Activated T-cell treated with anti-CD3 and anti-CD28 coated beads, Interleukin-2, amount 50 U/mL, for 72 hours (primary cell): ENCODE measurements around the gene TMEM233. TPM values are rescaled to one million over a fixed set of nuclear protein-coding genes. Genes with fewer than 3 reads are reported as not detected.

Experiments
- ATAC-seq, 2 donors: fragments of 150-1000 bp; cut with Tn5 transposase; replicated peaks in 1 of 2; 2 replicates each; pipeline ENCODE4 v1.10.0; 2021; ENCODE audit warnings: moderate library complexity in 2 of 2, mild to moderate bottlenecking in 1 of 2
- DNase-seq, 2 donors: peaks; one replicate each; pipeline ENCODE4 v3.0.0; 2021 to 2022; ENCODE audit warnings: mixed read lengths in 1 of 2
- H3K27ac Mint-ChIP-seq: one replicate; pipeline ENCODE4 v1.8.0; 2022; ENCODE audit warnings: mild to moderate bottlenecking, moderate library complexity, mixed read lengths
- H3K27me3 Mint-ChIP-seq: one replicate; pipeline ENCODE4 v1.8.0; 2022; ENCODE audit warnings: low read depth, mixed read lengths
- H3K36me3 Mint-ChIP-seq, 2 donors: one replicate each; pipeline ENCODE4 v1.8.0; 2022; ENCODE audit warnings: mixed read lengths in 2 of 2, mild to moderate bottlenecking in 1 of 2; ENCODE audit not compliant: insufficient read depth in 2 of 2
- H3K4me1 Mint-ChIP-seq: one replicate; pipeline ENCODE4 v1.8.0; 2022; ENCODE audit warnings: low read depth, mixed read lengths
- H3K4me3 Mint-ChIP-seq, 2 donors: one replicate each; pipeline ENCODE4 v1.8.0; 2022; ENCODE audit warnings: mild to moderate bottlenecking in 2 of 2, mixed read lengths in 2 of 2, moderate library complexity in 2 of 2
- H3K9me3 Mint-ChIP-seq, 2 donors: one replicate each; pipeline ENCODE4 v1.8.0; 2022; ENCODE audit warnings: mixed read lengths in 2 of 2
- total RNA-seq, 2 donors: library from RNA; stranded (reverse); gene quantifications; one replicate each; pipeline ENCODE4 v1.2.3, GENCODE V29; 2022

TMEM233 gene
- total RNA-seq, 2 donors from 2014 or later, result not detected

DNA sequence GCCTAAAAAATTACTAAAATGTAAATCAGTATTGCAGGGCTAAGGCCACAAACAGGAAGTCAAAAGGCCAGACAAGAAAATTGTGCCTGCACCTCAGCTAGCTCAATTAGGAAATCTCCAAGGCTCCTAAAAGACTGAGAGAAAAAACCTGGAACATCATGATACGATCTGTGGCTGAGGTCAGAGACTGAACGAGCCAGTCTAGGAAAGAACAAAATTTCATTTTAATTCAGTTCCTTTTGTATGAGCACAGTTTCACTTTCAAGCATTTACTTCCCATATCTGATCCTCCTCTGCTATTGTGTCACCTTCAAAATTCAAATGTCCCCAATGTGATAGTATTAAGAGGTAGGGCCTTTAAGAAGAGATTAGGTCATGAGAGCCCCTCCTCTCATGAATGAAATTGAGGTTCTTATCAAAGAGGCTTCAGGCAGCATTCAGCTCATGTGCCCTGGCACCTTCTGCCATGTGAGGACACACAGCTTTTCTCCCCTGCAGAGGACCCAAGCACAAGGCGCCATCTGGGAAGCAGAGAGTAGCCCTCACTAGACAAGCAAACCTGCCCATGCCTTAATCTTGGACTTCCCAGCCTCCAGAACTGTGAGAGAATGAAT lies 89.2 kb downstream of the TMEM233 start:
- H3K4me1 Mint-ChIP-seq, result peaks cover 17% of the 10 kb centered on the region
- ATAC-seq, result peak in 1 of 2 donors; percentile 40

DNA sequence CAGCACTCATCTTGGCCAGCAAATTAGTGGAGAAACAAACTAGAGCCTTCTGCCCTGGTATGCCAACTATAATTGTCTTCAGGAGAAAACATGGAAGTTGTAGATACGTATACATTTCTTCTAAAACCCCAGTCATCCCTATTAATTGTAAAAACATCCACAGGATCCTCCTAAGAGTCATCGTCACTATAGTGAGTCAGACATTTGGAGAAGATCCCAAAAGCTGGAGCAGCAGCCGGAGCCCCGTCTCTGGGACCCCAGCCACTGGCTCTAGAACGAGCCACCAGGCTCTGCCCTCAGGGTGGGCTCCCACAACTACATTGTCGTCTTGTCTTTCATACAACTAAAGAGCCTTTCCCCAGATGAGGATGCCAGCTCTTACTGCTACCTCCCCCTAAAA lies 89.8 kb downstream of the TMEM233 start:
- H3K9me3 Mint-ChIP-seq, result no peaks in the 10 kb centered on the region
- peaks cover 17% of the 10 kb centered on the region for H3K4me1 Mint-ChIP-seq
- H3K36me3 Mint-ChIP-seq, result peaks cover 4 to 9% of the 10 kb centered on the region in 2 donors
- no peaks in the 10 kb centered on the region for H3K27me3 Mint-ChIP-seq
- H3K4me3 Mint-ChIP-seq, result no peak overlapping the region
- DNase-seq, result no peak
- ATAC-seq, result no peak
- no peak overlapping the region for H3K27ac Mint-ChIP-seq

More for the DNA sequence above, 89.2 kb downstream of the TMEM233 start:
- no peak overlapping the region for H3K4me3 Mint-ChIP-seq
- peak overlapping the region; percentile 89 for H3K27ac Mint-ChIP-seq
- H3K27me3 Mint-ChIP-seq, result no peaks in the 10 kb centered on the region
- DNase-seq, result no peak
- H3K9me3 Mint-ChIP-seq, result no peaks in the 10 kb centered on the region
- peaks cover 4 to 15% of the 10 kb centered on the region in 2 donors for H3K36me3 Mint-ChIP-seq

DNA sequence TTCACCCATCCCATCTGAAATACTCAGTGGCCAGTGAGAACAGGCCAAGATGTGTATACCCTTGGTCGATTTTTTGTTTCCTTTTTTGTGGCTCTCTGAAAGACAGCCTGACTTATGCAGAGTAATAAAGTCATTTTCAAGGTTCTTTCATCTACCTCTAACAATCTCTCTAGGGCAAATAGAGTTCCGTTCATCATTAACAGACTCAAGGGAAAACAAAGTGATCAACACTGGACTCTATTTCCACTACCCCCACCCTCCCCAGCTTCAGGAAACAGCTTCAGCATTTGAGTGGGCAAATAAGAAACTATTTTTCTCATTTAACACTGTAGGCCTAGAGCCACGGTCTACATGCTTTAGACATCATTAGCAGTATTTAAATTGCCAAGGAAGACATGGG lies 90.2 kb downstream of the TMEM233 start:
- Mint-ChIP-seq H3K36me3 (peaks cover 3 to 6% of the 10 kb centered on the region in 2 donors), H3K9me3 (no peaks in the 10 kb centered on the region), H3K27me3 (no peaks in the 10 kb centered on the region), H3K27ac (no peak overlapping the region), H3K4me3 (no peak overlapping the region), H3K4me1 (peaks cover 17% of the 10 kb centered on the region)
- DNase-seq (no peak), ATAC-seq (no peak)

DNA sequence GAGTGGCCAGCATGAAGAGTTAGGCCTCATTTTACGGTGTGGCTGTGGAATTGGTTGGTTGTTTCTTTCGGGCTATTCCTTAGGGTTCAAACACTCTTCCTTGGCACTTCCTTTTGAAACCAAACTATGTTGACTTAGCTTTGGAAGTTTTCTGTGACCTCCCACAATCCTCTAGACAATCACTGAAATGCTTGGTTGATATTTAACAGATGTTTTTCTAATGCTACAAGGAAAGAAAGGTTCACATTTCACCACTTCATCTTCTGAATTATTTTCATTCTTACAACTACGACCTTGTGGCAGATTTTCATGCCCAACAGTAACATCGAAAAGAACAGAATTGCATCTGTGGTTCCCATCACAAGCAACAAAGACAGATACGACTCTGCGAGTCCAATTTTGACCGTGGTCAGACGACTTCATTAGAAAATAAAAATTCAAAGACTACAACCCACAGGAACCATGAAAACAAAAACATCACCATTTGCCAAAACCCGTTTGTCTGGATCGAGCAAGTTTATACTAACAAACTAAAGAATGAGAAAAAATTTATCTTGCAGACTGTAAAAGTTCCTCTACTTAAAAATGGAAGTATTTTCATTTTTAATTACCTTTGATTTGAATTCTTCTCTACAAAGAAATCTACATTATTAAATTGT lies 91.3 kb downstream of the TMEM233 start:
- no peak overlapping the region for H3K4me3 Mint-ChIP-seq
- no peak overlapping the region for H3K27ac Mint-ChIP-seq
- no peaks in the 10 kb centered on the region for H3K27me3 Mint-ChIP-seq
- H3K4me1 Mint-ChIP-seq, result peaks cover 17% of the 10 kb centered on the region
- H3K9me3 Mint-ChIP-seq, result no peaks in the 10 kb centered on the region
- ATAC-seq (no peak), DNase-seq (no peak)
- H3K36me3 Mint-ChIP-seq, result peaks cover 3 to 4% of the 10 kb centered on the region in 2 donors

DNA sequence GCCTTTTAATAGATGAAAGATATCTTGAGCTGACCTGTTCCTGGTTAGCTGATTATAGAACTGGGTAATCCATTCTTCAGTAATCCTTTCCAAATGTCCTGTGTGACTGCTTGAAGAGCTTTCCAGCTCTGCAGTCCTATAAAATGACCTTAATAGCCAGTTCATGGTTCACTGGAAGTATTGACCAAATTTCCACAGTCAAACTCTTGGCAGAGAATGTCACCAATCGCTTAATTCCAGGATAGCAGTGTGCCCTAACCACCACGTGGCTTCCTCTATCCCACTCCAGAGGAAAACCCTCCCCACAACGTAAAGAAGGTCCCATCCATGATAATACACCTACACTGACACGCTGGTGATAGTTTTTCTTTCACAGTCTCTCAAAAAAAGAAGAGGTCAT lies 91.8 kb downstream of the TMEM233 start:
- Mint-ChIP-seq H3K4me3 (no peak overlapping the region), H3K4me1 (peaks cover 17% of the 10 kb centered on the region), H3K36me3 (peaks cover 2 to 3% of the 10 kb centered on the region in 2 donors), H3K9me3 (no peaks in the 10 kb centered on the region), H3K27ac (peak overlapping the region; percentile 23), H3K27me3 (no peaks in the 10 kb centered on the region)
- DNase-seq (no peak), ATAC-seq (no peak)

DNA sequence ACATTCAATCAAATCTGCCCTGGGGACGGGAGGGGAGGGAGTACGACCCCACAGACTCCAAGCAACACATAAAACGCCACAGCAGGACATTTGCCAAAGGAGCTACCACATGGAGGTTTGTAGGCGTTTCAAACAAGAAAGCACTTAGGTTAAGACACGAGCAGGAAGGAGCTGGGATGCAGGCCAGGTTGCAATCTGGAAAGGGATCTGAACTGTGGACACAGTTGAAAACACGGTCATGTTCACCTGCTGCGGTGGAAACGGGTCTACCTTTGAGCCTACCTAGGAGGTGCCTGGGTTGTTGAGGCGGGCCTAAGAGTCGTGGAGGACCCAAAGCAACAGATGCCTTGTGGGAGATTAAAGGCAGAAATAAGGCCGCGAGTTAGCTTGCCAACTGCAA lies 92.8 kb downstream of the TMEM233 start:
- H3K27me3 Mint-ChIP-seq, result no peaks in the 10 kb centered on the region
- no peak overlapping the region for H3K4me3 Mint-ChIP-seq
- H3K9me3 Mint-ChIP-seq, result no peaks in the 10 kb centered on the region
- H3K36me3 Mint-ChIP-seq, result peaks cover 2 to 3% of the 10 kb centered on the region in 2 donors
- peaks cover 17% of the 10 kb centered on the region for H3K4me1 Mint-ChIP-seq
- no peak overlapping the region for H3K27ac Mint-ChIP-seq
- ATAC-seq (no peak), DNase-seq (no peak)

DNA sequence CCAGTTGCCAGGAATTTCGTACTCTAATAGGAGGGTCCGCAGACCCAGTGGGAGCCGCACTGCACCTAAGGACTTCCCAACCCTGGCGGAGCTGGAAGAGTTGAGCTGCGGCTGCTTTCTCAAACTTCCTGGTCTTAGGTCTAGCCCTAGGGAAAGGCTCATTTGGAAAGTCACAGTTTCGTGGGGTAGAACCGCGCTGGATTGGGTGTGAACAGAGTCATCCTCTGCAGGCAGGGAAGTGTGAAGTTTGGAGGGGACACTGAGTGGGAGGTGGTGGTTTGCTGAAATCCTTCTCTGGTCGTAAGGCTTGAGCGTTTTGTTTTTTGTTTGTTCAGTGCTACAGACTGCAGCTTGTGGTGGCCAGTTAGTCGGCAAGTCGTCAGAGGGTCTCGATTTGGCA lies 93.2 kb downstream of the TMEM233 start:
- no peak for DNase-seq
- Mint-ChIP-seq H3K4me1 (peaks cover 13% of the 10 kb centered on the region), H3K4me3 (no peak overlapping the region), H3K27me3 (no peaks in the 10 kb centered on the region), H3K27ac (no peak overlapping the region), H3K36me3 (peaks cover 2 to 3% of the 10 kb centered on the region in 2 donors), H3K9me3 (no peaks in the 10 kb centered on the region)
- ATAC-seq, result no peak

DNA sequence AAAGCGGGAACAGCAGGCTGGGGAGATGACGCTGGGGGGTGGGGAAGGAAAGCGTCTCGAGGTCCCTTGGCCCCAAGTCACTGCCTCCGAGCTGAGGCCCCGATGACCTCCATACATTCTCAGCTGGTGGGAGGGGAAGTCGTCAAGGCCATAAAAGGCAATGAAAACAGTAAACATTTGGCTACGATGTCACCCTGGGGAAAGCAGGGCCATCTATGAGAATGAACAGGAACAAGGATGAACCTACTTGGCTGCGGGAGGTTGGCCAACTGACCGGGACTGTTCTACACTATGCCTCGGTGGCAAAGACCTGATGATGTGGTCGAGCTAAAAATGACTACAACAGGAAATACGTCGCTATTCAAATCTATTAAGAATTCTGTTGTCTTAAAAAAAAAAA lies 93.8 kb downstream of the TMEM233 start:
- Mint-ChIP-seq H3K9me3 (no peaks in the 10 kb centered on the region), H3K27ac (no peak overlapping the region), H3K4me3 (no peak overlapping the region), H3K4me1 (peaks cover 6% of the 10 kb centered on the region), H3K36me3 (peaks cover 2 to 3% of the 10 kb centered on the region in 2 donors), H3K27me3 (no peaks in the 10 kb centered on the region)
- DNase-seq (no peak), ATAC-seq (no peak)

DNA sequence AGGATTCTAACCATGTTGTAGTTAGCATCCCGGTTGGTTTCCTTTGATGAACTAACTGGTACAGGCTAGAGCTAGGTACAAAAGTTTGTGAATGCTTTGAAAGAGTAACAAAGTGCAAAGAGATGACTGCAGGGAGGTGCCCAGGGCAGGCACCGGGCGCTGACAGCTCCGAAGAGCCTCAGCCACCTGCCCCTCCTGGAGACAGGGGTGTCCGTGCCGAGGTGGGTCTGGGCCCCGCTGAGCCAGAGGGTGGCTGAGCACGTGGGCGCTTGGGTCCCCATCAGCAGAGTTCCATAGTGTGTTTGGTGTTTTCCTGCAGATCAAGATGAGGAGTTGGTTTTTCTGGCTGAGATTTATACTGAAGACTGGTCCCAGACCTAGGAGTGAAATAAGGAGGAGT lies 94.3 kb downstream of the TMEM233 start:
- Mint-ChIP-seq H3K27me3 (no peaks in the 10 kb centered on the region), H3K27ac (no peak overlapping the region), H3K4me1 (peaks cover 2% of the 10 kb centered on the region)

DNA sequence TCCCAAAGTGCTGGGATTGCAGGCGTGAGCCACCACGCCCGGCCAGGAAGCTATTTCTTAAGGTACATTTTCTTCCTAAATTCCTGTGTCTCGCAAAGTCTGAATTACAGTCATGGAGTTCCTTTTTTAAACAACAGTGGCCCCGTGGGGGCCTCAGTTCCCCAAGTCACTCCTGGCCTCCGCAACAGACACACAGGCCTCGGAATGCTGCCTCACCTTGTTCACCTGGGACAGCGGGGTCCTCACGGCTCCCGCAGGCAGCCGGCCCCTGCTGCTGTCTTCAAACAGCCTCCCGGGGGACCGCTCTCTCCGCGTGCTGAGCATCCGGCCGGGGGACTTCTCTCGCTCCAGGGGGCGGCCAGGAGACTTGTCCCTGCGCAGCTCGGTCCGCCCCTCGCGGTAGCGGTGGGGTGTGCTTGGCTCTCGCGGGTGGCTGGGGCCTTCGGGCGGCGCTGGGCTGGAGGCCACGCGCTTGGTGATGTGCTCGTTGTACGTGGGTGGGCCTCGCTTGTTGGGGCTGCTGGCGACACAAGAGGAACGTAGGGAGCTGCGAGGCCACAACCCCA lies 96.4 kb downstream of the TMEM233 start:
- no peak overlapping the region for H3K27ac Mint-ChIP-seq
- ATAC-seq (no peak), DNase-seq (no peak)
- H3K9me3 Mint-ChIP-seq, result no peaks in the 10 kb centered on the region
- no peaks in the 10 kb centered on the region for H3K4me1 Mint-ChIP-seq
- no peak overlapping the region for H3K4me3 Mint-ChIP-seq
- peaks cover 2 to 3% of the 10 kb centered on the region in 2 donors for H3K36me3 Mint-ChIP-seq
- no peaks in the 10 kb centered on the region for H3K27me3 Mint-ChIP-seq

More for the DNA sequence above, 94.3 kb downstream of the TMEM233 start:
- ATAC-seq (no peak), DNase-seq (no peak)
- no peak overlapping the region for H3K4me3 Mint-ChIP-seq
- peaks cover 2 to 3% of the 10 kb centered on the region in 2 donors for H3K36me3 Mint-ChIP-seq
- H3K9me3 Mint-ChIP-seq, result no peaks in the 10 kb centered on the region

DNA sequence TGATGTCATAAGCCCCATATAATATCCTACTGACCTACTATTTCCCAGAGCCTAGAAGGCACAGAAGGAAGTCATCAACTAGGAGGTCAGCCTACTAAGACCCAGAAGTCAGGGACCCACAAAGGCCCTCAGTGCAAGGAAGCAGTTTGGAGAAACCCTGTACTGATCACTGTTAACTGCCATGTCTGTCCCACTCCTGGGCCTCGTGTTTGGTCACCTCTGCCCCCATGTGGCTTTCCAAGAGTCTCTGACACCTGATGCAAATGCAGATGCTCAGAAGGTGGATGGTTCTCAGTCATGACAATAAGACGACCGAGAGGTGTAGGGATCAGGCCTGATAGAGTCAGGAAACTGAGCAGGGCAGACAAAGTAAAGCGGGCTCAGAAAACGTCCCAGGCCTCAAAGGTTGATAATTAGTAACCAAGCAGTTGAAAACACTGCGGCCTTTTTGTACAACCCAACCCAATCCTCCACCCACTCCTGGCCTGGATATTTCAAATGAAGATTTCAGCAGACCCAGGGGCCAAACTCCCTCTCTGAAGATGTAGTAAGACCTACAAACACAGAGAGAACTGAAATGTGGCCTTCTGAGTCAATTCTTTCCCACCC lies 97.7 kb downstream of the TMEM233 start:
- peaks cover 2 to 3% of the 10 kb centered on the region in 2 donors for H3K36me3 Mint-ChIP-seq
- H3K27me3 Mint-ChIP-seq, result no peaks in the 10 kb centered on the region

DNA sequence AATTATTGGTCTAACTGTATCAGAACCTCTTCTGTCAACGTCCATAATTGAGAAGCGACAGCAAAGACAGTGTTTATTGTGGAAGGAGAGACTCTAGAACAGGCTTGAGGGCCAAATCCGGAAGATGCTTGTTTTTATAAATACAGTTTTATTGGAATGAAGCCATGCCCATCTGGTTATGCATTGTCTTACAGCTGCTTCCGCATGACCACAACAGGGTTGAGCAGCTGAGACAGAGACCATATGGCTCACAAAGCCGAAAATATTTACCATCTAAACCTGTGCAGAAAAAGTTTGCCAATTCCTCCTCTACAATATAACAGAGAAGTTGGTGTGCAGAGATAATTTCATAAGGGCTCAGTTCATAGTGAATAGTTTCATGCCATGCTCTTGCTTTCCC lies 98.8 kb downstream of the TMEM233 start:
- H3K9me3 Mint-ChIP-seq, result no peaks in the 10 kb centered on the region
- ATAC-seq, result no peak
- no peaks in the 10 kb centered on the region for H3K27me3 Mint-ChIP-seq
- no peak overlapping the region for H3K27ac Mint-ChIP-seq
- DNase-seq, result no peak
- H3K36me3 Mint-ChIP-seq, result peaks cover 1 to 3% of the 10 kb centered on the region in 2 donors
- no peak overlapping the region for H3K4me3 Mint-ChIP-seq
- H3K4me1 Mint-ChIP-seq, result no peaks in the 10 kb centered on the region

More for the DNA sequence above, 97.7 kb downstream of the TMEM233 start:
- ATAC-seq, result no peak
- Mint-ChIP-seq H3K4me3 (no peak overlapping the region), H3K4me1 (no peaks in the 10 kb centered on the region), H3K27ac (no peak overlapping the region), H3K9me3 (no peaks in the 10 kb centered on the region)
- DNase-seq, result no peak
